Hematopoietic multipotent progenitor cell treated with erythropoietin and hydrocortisone succinate and interleukin-3 and kit ligand, for 17 days (in vitro differentiated cells): Measurements from ENCODE around the gene NPEPPS.
A peak's percentile ranks its signal among the peaks of the same experiment; 100 is the strongest.
"Not testable (repeated sequence)": the region's sequence is repeated elsewhere in the genome, so short reads cannot be mapped to it uniquely, and the experiment has no call there.

Experiments
- DNase-seq: peaks from one replicate; pipeline ENCODE4 v3.0.0-alpha.2; 2015; ENCODE audit warnings: low spot score

NPEPPS gene, protein sequence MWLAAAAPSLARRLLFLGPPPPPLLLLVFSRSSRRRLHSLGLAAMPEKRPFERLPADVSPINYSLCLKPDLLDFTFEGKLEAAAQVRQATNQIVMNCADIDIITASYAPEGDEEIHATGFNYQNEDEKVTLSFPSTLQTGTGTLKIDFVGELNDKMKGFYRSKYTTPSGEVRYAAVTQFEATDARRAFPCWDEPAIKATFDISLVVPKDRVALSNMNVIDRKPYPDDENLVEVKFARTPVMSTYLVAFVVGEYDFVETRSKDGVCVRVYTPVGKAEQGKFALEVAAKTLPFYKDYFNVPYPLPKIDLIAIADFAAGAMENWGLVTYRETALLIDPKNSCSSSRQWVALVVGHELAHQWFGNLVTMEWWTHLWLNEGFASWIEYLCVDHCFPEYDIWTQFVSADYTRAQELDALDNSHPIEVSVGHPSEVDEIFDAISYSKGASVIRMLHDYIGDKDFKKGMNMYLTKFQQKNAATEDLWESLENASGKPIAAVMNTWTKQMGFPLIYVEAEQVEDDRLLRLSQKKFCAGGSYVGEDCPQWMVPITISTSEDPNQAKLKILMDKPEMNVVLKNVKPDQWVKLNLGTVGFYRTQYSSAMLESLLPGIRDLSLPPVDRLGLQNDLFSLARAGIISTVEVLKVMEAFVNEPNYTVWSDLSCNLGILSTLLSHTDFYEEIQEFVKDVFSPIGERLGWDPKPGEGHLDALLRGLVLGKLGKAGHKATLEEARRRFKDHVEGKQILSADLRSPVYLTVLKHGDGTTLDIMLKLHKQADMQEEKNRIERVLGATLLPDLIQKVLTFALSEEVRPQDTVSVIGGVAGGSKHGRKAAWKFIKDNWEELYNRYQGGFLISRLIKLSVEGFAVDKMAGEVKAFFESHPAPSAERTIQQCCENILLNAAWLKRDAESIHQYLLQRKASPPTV

DNA sequence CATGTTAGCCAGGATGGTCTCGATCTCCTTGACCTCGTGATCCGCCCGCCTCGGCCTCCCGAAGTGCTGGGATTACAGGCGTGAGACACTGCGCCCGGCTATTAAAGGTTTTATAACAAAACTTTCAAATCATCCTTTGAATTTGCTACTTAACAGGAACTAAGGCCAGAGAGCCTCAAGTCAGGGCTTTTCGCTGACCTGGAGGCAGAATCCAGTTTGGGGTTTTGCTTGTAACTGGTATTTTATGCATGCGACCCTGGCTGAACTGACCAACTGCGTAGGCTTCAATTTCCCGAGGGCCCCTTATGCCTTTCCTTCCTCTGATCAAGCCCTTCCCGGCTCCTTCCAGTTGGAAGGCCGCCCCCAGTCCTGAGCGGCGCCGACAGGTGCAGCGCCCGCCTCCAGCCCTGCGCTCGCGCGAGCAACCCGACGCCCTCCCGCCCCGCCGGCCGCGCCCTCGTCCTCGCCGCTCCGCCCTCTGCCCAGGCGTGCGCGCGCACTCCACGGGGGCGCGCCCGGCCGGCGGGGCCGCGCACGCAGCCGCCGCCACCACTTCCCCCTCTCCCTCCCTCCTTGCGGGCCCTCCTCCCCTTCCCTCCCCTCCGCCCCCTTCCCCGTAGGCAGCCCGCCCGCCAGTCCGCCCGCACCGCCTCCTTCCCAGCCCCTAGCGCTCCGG is at the start of gene NPEPPS:
Gene NPEPPS, plus strand, starts transcription at position 552 of the 676 bp plus-strand sequence. CDS start 193 bp downstream, outside the sequence.
- DNase-seq: peak; percentile 79

DNA sequence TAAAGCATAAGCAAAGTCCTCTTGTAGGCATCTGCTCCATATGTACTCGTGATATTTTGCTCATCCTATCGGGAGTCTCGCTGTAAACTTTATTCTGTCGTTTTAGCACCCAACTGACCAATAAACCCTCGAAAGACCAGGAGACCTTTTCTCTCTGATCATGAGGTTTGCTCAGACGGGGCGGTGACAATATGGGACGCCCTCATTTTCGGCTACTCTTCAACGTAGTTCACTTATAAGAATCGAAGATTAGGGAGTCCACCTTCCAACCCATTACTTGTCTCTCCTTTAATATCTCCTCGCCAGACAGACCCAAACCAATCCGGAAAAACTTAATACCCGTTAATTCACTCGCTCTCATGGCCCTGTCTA is 39.1 kb upstream of the NPEPPS start:
- not testable (repeated sequence) for DNase-seq

DNA sequence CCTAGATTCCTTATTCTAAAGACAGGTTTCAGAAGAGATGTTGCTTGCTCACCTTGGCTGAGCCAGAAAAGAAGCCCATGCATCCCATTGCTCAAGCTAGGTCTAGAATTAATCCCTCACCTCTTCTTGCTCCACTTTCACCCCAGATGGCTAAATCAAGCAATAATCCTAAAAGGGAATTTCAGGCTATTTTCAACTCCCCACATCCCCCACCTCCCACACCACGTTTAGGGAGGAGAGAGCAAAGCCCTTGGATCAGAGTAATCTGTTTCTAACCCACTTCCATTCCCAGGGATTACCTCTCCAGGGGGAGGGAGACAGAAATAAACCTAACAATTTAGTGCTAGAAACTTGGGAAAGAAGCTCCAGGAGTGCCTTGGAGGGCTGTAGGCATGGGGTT is 31.8 kb upstream of the NPEPPS start:
- not testable (repeated sequence) for DNase-seq

DNA sequence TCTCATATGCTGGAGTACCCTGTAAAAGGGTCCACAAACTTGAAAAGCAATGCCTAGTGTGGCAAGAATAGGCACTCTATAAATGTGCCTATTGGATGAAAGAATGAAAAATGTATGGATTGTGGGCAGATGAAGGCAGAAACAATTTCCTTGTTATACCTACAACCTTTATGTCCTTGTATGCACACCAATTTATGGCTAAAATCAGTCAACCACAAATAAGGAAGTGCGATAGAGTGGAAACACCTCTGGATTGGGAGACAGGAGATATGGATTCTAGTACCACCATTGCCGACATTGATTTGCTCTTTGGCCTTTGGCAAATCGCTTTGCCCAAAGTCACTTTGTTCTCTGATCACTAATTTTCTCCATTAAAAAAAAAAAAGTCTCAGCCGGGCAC is 31.4 kb upstream of the NPEPPS start:
- not testable (repeated sequence) for DNase-seq

DNA sequence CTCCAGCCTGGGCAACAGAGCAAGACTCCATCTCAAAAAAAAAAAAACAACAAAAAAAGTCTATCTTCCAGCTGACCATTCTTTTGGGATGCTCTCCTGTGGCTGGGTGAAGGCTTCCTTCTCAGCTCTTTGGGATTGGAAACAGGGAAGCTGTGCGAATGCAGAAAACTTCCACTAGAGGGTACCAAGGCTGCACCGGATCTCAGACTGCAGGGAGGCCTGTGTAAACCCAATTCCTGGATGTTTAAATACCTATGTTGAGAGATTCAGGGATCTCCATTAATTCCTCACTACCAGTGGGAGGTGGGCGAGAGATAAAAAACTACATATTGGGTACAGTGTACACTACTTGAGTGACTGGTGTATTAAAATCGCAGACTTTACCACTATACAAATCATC is 30.3 kb upstream of the NPEPPS start:
- not testable (repeated sequence) for DNase-seq

DNA sequence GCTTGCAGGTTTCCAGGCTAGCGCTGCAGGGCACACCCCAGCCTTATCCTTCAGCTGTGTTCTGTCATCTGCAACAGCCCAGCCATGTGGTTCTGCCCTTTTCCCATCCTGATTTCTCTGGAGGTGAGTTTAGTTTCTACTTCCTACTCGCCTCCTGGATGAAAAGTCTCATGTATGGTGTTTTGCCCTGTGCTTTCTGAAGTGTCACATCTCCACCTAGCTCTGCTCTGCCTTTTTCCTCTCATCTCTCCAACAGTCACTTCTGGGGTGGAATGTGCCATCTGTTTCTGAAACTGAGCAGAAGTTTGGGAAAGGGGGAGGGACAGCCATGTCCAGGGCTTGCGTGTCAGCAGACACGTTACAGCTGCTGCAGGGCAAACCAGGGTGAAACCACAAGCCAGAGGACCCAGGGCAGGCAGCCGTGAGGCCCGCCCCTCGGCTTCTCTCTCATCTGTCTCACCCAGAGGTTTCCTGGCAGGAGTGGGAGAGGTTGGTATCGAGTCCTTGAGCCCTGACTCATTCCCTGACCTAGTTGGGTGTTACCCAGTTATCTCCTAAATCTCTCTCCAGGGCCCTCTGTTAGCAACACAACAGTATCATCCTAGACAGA is 28.7 kb upstream of the NPEPPS start:
- DNase-seq: not testable (repeated sequence)

DNA sequence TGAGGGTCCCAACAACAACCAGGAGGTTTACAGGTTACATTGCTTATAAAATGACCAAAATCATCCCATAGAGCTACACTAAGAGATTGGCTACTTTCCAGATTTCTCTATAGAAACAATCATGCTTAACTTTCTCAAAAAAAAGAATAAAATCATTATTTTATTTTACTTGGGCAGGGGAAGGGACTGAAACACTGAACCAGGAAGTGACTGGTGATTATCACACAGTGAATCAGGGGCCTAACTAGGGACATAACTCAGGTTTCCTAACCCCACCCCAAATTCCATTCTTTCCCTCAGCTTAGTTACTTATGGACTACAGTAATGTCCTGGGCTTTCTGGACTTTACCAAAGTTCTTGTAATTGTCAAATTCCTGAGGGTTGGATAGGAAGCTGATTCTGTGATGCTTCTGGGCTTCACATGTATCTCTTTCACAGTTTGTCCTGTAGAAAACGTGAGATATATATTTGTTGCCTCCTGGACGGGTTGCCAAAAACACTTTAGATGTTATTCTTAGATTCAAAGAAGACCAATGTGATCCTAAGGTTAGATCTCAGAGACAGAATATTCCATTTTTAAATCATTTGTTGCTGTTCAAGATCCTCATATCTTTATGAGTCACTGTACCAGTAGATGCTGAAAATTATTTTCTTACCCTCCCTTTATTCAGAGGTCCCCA is 28.0 kb upstream of the NPEPPS start:
- DNase-seq: not testable (repeated sequence)

DNA sequence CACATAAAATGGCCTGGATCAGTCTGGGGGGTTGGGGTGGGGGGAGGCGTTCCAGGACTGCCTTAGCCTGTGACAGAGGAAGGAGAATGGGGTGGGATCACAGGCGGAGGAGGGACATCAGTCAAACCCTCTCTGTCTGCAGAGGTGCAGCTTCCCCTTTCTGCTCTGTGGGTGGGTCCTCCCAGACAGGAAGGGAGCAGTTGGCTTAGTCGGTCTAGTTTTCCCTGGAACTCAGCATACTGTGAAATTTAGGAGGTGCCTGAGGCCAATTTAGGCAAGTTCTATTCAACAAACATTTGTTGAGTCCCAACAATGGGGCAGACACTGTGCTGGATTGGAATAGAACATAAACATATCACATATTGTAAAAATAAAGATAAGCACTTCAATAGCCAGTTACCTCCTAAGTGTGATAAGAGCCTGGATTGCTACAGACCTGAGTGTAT is 19.2 kb upstream of the NPEPPS start:
- not testable (repeated sequence) for DNase-seq

DNA sequence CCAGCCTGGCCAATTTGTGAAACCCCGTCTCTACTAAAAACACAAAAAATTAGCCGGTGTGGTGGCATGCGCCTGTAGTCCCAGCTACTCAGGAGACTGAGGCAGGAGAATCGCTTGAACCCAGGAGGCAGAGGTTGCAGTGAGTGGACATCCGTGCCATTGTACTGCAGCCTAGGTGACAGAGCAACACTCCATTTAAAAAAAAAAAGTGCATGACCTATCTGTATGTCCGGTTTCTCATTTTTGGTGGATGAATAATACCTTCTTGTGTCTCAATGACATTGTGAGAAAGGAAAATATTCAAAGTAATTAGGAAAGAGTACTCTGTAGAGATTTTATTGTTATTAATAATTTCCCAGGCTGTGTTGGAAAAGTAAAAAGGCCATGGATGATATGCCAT is 17.6 kb upstream of the NPEPPS start:
- not testable (repeated sequence) for DNase-seq

DNA sequence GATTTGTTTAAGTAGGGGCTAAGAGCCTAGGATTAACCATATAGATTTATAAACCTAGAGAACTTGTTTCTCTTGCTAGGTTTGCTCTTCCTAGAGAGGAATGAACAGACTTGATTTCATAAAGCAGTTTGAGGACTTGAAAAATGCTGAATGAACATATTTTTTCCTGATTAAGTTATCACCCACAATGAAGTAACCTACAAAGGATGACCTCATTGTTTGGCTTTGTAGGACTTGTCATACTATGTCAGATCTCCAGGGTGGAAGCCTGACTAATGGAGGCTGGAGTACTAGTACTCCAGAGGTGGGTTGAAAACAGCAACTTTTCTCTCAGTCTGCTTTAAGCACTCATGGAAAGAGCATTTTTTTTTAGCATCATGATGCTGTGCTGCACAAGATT is 12.0 kb upstream of the NPEPPS start:
- not testable (repeated sequence) for DNase-seq

DNA sequence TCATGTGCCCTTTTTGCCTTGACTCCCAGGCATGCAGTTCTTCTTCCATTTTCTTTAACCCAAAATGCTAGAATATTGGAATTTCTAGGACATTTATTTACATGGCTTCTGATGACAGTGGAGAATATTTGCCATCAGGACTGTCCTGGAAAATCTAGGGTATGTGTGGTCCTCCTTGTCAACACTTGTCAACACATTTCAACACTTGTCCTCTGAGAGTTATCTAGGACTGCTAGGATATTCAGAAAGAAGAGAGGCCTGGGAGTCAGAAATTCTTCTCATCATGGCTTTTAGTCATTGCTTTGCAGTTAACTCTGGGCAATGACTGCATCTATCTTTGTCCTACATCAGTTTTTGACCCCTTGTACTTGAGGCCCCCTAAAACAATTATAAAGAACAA is 11.5 kb upstream of the NPEPPS start:
- not testable (repeated sequence) for DNase-seq

DNA sequence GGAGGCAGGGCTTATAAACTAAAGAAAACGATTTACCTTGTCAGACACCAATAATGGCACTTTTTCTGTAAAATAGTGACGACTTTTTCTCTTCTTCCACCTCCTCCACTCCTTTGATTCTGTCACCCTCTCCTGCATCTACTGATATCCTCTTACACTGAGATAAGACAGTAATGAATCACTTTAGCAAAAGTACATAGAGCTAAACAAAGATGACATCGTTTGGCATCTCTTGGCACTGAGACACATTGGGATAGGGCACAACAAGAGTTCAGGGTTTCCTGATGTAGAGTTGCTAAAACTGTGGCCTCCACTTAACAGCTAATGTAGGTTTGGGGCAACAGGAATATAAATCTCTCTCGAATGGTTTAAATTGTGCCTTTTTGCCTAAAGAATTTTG is 10.6 kb upstream of the NPEPPS start:
- DNase-seq: not testable (repeated sequence)

DNA sequence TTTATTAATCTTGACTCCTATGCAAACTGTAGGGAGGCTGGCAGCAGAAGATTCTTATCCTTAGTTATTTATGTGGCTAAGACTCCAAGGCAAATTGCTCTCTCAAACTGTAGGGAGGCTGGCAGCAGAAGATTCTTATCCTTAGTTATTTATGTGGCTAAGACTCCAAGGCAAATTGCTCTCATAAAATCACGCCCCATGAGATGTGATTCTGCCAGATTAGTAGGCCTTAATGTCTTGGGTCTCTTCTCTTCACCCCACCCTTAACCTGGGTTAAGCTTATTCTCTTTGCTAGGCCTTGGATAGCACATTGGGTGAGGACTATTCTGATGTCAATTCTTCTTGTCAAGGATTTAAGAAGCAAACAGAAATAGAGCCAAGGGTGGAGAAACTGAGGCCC is 9.5 kb upstream of the NPEPPS start:
- DNase-seq: not testable (repeated sequence)

DNA sequence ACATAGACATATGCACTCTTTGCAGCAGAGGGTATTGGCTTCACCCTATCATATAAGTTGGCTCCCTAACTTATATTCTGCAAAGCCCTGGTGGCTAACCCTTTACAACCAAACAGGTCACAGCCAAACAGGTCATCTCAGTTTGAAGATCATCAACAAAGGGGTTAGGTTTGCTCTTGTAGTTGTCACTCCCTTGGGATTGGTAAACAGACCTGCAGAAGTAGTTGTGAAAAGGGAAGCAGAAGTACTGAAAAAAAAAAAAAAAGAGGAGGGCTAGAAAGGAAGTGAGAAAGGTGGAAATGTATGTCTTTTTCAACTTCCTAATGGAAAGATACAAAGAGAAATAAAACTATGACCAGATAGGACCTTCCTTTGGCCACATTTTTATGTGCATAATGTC is 8.6 kb upstream of the NPEPPS start:
- DNase-seq: not testable (repeated sequence)

DNA sequence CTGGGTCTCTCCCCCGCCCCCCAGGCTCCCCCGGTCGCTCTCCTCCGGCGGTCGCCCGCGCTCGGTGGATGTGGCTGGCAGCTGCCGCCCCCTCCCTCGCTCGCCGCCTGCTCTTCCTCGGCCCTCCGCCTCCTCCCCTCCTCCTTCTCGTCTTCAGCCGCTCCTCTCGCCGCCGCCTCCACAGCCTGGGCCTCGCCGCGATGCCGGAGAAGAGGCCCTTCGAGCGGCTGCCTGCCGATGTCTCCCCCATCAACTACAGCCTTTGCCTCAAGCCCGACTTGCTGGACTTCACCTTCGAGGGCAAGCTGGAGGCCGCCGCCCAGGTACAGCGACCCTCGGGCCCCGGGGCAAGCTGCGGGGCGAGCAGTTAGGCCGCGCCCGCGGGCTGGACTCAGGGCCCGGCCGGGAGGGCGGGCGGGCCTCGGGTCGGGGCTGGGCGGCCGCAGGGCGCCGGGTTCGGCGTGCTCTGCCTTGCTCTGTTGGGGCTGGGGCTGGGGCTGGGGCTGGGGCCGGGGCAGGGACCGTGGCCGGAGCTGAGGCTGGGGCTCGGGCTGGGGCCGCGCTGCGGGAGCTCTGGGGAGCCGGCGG is 419 bp downstream of the NPEPPS start:
- not testable (repeated sequence) for DNase-seq

DNA sequence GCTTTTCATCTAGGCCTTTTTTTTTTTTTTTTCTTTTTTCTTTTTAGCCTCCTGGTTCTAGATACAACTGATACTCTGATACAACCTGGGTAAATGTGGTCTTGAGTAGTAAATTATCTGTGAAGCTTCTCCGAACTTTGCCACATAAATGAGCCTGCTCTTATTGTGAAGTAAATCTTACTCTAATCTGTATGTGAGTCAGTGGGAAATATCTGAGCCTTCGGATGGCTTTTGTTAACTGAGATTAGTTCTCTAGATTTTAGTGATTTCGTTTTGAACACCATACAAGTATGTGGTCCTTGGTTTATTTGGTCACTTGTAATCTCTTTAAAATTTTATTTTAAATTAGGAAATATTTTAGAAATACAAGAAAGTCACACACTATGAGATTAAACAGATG is 8.2 kb downstream of the NPEPPS start:
- not testable (repeated sequence) for DNase-seq

DNA sequence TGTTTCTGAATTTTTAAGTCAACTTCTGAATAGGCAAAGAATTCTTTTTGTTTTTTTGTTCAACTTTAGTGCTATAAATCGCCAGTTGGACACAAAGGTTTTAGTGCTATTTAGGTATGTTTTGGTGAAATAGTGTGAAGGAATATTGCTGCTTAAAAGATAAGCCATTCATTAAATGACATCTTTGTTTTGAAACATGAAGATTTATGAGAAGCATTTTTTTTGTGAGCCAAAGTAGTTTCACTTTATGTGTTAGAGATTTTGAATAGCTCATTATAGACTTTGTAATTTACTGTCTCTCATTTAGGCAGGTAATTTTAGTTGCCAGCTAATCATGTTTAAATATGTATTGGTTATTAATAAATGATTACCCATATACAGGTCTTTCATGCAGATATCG is 10.8 kb downstream of the NPEPPS start:
- not testable (repeated sequence) for DNase-seq

DNA sequence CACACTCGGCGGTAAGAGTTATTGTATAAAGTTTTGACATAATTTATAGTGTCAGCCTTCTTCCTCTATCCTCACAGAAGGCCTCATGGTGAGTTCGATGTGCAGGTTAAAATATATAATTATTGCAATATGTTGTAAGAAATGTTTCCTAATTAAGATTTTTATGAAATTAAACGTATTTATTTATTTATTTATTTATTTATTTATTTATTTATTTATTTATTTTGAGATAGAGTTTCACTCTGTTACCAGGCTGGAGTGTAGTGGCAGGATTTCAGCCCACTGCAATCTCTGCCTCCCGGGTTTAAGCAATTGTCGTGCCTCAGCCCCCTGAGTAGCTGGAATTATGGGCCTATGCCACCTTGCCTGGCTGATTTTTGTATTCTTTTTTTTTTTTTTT is 13.4 kb downstream of the NPEPPS start:
- not testable (repeated sequence) for DNase-seq

DNA sequence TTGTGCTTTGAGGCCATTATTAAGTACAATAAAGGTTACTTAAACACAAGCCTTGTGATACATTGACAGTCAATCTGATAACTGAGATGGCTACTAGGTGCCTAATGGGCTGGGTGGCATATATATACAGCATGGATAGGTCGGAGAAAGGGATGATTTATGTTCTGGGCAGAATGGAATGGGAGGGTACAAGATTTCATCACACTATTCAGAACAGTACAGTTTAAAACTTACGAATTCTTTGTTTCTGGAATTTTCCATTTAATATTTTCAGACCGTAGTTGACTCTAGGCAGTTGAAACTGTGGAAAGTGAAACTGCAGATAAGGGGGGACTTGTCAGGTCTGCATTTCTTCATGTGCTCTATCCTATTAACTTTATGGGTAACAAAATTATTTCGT is 23.8 kb downstream of the NPEPPS start:
- DNase-seq: not testable (repeated sequence)

DNA sequence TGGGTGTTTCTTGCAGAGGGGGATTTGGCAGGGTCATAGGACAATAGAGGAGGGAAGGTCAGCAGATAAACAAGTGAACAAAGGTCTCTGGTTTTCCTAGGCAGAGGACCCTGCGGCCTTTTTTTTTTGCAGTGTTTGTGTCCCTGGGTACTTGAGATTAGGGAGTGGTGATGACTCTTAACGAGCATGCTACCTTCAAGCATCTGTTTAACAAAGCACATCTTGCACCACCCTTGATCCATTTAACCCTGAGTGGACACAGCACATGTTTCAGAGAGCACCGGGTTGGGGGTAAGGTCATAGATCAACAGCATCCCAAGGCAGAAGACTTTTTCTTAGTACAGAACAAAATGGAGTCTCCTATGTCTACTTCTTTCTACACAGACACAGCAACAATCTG is 25.2 kb downstream of the NPEPPS start:
- DNase-seq: not testable (repeated sequence)
